Measurements from ENCODE around the gene ZNF609.

The ZNF609 gene, protein sequence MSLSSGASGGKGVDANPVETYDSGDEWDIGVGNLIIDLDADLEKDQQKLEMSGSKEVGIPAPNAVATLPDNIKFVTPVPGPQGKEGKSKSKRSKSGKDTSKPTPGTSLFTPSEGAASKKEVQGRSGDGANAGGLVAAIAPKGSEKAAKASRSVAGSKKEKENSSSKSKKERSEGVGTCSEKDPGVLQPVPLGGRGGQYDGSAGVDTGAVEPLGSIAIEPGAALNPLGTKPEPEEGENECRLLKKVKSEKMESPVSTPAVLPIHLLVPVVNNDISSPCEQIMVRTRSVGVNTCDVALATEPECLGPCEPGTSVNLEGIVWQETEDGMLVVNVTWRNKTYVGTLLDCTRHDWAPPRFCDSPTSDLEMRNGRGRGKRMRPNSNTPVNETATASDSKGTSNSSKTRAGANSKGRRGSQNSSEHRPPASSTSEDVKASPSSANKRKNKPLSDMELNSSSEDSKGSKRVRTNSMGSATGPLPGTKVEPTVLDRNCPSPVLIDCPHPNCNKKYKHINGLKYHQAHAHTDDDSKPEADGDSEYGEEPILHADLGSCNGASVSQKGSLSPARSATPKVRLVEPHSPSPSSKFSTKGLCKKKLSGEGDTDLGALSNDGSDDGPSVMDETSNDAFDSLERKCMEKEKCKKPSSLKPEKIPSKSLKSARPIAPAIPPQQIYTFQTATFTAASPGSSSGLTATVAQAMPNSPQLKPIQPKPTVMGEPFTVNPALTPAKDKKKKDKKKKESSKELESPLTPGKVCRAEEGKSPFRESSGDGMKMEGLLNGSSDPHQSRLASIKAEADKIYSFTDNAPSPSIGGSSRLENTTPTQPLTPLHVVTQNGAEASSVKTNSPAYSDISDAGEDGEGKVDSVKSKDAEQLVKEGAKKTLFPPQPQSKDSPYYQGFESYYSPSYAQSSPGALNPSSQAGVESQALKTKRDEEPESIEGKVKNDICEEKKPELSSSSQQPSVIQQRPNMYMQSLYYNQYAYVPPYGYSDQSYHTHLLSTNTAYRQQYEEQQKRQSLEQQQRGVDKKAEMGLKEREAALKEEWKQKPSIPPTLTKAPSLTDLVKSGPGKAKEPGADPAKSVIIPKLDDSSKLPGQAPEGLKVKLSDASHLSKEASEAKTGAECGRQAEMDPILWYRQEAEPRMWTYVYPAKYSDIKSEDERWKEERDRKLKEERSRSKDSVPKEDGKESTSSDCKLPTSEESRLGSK (N-terminal part only)

DNA sequence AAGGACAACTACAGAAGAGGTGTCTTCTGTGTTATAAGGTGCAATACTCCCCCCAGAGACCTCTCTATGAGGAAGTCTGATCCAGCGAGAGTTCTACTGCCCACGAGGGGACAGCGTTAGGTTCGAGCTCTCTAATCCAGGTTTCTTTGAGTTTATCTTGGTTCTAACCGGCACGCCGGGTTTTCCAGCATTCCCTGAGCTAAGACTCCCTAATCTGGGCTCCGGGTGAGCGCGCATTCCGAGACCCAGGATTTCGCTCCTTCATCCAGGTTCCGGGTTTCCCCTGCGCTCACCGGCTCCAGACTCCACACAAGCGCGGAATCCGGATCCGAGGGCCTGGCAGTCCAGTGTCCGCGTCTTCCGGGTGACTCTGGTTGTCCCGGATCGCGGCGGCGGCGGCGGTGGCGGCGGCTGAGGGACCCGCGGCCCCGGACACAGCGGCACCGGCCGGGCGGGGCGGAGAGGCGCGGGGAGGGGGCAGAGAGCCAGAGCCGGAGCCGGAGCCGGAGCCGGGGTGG is at the start of gene ZNF609:
TSS of gene ZNF609 (plus strand) at position 373 of the 518 bp plus-strand sequence. CDS start 38,842 bp downstream, outside the sequence.
- peak; percentile 92 for DNase-seq (ENCODE audit: low read depth)

DNA sequence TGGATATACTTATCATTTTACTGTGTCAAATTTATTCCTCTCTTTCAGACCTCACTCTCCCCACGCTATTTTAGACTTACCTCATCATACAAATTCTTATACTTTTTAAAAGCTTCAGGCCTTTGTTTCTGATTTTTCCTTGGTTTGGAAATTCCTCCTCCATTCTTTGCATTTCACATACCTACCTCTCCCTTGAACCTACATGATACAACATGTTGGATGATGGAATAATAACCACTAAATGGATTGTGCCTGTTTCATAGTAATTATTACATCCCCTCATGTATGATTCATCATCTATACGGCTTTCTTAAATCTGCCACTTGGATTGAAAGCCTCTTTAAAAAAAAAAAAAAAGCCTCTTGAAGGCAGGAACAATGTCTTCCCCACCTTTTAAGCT is 48.2 kb upstream of the ZNF609 start:
- DNase-seq (ENCODE audit: low read depth), result no peak

DNA sequence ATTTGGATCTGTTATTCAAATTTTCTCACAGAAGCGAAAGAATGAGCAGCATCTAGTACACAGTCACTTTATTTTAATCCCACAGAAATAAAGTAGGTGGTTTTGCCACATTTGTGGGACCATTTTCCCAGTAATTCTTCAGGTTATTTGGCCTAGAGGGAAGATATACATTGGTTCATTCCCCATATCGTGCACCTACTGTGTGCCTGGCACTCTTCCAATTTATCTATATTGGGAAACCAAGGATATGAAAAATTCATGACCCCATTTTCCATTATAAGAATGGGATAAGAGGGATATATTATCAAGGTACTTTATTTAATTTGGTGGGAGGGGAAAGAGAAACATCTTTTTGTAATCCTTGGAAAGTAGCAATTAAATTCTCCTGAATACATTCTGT is 37.7 kb upstream of the ZNF609 start:
- DNase-seq (ENCODE audit: low read depth), result no peak

DNA sequence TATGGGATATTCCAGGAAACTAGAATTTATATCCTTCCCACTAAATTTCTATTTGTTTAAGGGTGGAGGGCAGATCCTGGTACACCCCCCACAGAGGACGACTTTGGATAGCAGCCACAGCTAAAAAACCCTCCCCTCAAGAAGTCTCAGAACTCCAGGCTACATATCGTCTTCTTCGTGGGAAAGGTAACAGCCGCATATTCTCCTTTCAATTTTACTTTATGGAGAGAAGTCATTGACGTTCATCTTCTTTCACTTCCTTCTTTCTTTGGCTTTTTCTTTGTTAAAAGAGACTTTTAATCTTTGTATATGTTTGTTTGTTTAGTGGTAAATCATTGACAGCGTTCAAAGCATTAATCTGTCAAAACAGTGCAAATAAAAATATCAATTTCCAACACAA is 36.4 kb upstream of the ZNF609 start:
- DNase-seq (ENCODE audit: low read depth), result no peak

DNA sequence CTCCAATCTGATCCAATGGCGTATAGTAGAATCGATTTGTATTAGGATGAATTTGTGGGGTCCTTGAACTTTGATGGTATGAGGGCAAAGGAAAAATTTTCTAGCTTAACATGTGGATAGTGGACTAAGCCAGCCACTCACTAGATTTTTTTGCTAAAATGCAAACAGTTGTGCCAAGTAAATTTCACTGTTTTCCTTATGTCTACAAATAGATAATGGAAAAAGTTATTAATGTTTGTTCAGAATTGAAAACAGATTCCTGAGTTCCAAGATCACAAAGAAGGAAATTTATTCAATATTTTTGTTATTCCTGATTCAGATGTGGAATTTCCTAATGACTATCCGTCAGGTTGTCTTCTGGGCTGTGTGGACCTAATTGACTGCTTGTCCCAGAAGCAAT is 35.2 kb upstream of the ZNF609 start:
- DNase-seq (ENCODE audit: low read depth), result no peak

DNA sequence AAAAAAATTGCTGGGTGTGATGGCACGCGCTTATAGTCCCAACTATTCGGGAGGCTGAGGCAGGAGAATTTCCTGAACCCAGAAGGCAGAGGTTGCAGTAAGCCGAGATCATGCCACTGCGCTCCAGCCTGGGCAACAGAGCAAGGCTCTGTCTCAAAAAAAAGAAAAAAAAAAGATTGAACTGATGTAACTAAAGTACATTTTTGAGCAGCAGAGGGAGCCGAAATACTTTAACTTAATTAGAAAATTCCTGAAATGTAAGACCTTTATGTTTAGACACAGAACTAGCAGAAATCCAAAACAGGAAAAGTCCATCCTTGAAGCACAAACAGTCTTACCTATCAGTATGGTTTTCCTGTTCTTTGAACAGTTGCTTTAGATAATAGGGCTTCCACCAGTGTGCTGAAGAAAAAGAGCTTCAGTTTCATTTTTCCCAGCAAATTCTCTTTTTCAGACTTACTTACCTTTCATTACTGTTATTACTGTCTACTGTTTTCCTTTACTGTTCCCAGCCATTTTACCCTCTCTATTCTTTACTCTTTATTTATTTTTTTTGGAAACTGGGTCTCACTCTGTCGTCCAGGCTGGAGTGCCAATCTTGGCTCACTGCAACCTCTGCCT is 33.4 kb upstream of the ZNF609 start:
- DNase-seq (ENCODE audit: low read depth), result no peak

DNA sequence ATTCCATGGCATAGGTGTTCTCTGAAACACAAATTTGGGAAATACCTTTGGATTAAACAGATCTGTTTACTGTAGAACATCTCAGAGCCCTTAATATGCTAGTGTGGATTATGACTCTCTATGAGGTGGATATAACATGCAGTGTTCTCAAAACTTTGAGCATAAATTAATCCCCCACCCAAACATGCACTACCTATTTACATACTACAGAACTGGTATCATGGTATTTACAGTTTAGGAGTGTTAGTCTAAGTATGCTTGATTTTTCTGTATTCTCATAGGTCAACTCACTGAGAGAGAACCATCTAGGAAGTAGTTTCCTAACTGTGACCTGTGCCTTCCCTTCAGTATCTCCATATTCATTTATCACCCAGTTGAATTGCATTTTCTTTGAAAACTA is 30.9 kb upstream of the ZNF609 start:
- no peak for DNase-seq (ENCODE audit: low read depth)

DNA sequence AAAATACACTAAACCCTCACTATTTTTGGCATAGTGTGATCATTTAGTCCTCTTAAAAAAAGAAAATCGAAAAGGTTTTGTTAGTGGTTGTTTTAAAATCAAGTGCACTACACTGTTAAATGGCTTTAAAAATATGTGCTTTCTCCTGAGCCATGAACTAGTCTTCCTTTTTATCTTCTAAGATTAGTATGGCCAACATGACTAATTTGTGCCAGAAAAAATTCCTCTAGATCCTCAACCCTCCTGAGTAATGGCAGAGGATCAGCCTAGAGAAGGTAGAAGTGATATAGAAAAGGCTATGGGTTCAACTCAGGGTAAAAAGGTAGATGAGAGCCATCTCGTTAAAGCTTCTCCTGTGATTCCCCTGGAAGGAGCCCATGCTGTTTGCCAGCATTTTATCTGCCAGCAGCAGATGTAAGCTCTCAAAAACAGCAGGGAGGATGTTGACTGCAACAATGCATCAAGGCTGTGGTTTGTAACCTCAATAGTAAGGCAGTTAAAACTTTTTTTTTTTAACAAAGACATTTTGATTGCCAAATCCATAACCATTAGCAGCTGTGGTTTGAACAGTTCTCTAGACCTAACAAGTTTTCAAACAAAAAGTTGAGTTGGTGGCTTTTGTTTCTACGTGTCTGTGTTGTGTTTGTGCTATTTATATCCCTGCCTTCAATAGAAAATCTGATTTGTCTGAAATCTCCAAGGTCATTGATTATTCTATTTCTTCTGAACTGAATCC is 30.2 kb upstream of the ZNF609 start:
- no peak for DNase-seq (ENCODE audit: low read depth)

DNA sequence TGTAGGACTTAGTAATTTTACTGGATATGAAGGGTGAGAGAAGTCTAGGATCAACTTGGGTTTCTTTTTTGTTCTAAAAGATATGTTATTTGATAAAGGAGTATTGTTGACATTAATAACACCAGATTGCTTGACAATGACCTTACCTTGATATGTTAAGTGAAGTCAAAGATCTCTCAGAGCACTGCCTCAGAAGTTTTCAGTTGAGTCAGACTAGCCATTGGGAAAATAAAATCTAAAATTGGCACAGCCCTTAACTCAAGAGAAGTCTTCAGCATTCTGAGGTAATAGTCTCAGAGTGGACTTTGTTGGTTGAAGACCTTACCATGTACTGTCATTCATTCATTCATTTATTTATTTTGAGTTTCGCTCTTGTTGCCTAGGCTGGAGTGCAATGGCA is 22.4 kb upstream of the ZNF609 start:
- no peak for DNase-seq (ENCODE audit: low read depth)

DNA sequence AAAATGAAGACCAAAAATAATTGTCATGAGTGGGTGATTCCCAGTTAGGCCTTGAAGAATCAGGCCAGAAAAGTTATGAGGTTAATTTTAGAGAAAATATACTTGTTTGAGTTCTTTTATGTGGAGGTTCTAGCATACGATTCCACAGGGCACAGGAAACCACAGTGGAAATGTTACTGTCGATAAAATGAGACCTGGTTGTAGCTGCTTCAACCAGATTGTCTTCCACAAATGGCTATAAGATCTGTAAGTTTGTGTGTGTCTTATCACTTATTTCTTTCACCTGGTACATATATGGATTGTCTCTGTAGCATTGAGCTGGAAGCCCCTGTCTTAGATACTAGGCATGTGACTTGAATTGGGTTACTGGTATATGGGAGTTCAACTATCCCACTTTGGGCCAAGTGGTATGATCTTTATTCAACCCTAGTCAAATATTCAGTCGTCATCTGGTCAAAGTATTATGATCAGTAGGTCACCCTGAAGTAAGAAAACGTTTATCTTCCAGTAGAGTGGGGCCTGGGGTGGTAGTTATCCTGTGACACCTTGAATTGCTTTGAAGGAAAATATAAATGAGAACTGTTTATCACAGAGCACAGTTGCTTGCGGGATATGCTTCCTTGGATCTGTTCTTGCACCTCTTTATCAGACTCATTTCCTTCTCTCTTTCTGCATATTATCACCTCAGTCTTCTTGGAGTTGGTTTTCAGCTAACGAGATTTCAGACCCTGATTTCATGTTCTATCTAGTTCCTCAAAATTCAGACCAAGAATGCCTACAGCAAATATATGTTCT is 21.5 kb upstream of the ZNF609 start:
- DNase-seq (ENCODE audit: low read depth), result no peak

DNA sequence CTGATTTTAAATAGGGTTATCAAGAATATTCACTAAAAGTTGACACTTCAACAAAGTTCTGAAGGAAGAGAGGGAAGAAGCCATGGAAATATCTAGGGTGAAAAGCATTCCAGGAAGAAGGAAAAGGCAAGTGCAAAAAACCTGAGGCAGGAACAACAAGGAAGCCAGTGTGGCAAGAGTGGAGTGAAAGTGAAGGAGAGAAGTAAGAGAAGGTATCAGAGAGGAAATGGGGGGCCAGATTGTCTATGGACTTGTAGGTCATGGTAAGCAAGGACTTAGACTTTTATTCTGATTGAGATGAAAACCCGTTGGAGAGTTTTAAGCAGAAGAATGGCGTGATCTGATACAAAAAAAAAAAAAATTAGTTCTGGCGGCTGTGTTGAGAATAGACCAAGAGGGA is 18.5 kb upstream of the ZNF609 start:
- no peak for DNase-seq (ENCODE audit: low read depth)

DNA sequence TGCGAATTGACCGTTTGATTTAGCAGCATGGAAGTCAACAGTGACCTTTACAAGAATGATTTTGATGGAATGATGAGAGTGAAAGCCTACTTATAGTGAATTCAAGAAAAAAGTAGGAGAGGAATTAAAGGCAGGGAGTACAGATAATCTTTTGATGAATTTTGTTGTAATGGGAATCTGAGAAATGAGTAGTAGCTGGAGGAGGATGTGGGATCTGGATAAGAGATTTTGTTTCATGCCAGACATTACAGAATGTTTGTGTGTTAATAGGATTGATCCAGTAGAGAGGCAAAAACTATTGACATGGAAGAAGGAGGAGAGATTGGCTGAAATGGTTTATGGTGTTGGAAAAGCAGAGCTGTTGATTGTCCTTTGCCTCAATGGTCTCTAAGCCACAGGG is 17.4 kb upstream of the ZNF609 start:
- no peak for DNase-seq (ENCODE audit: low read depth)

DNA sequence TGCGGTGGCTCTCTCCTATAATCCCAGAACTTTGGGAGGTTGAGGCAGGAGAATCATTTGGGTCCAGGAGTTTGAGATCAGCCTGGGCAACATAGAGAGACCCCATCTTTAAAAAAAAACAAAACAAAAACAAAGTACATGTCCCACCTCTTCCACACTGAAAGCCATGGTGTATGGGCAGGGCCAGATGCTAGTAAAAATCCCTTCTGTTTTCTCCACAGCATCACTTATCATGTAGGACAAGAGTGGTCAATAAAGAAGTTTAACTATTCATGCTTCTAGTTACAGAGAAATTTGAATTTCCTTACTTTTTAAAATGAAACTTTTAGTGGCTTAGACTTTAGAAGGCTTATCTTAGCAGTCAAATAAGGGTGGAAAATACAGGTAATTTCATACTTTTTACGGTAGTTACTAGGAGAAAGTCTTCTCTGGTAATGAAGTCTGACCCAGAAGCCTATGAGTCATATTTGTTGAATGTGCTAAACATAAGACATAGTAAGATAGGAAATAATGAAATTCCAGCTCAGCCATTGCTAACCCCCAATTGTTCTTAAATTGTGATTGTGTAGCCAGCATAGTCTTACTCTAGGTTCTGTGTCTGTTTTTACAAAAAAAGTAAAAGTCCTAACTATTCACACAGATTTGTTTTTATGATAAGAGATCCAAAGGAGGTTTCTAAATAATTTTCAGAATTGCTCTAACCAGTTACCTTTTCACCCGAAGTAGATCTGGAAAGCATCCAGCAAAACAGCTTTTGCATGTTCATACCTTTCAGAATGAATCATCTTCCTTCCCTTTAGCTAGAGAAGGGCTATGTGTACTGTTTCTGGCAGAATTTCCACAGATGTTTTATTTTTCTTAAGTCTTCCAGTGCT is 16.4 kb upstream of the ZNF609 start:
- DNase-seq (ENCODE audit: low read depth), result peak; percentile 78

DNA sequence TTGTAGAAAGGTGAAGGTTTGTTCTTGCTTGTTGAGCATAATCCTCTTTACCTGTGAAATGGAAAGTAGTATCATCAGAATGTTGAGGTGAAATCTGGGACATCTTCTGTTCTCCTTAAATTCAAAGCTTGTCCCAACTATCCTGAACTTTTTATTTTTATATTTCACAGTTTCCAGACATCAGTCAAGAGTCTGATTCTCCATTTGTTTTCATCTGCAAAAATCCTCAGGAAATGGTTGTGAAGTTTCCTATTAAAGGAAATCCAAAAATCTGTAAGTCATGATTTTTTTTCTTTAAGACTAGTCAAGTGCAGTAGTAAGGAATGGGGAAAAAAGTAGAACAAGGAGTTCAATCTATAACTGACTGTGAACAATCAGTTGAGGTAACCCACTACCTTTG is 15.5 kb upstream of the ZNF609 start:
- DNase-seq (ENCODE audit: low read depth), result no peak

DNA sequence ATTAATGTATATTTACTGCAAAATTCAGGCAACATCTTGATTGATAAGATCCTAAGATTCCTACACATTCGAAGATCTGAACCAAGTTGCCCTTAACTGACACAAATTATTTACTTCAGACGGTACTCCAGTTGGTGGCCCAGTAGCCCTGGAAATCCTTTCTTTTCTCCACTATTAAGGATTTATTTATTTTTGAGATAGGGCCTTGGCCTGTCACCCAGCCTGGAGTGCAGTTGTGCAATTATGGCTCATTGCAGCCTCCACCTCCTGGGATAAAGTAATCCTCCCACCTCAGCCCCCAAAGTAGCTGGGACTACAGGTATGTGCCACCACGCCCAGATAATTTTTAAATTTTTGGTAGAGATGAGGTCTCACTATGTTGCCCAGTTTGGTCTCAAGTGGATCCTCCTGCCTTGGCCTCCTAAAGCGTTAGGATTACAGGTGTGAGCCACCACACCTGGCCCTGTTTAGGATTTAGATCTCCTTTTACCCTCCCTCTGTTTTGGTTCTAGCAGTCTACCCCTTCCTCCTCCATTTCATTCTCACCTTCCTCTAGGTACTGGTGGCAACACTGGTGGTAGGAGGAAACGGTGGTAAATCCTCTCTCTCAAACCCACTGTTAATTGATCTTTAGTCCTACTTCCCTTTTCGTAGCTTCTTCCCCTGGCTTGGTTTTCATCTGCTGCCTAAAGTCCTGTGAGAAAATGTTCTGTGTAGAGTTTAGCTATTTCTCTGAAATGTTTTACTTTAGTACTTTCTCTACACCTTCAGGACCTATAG is 12.7 kb upstream of the ZNF609 start:
- DNase-seq (ENCODE audit: low read depth), result no peak

DNA sequence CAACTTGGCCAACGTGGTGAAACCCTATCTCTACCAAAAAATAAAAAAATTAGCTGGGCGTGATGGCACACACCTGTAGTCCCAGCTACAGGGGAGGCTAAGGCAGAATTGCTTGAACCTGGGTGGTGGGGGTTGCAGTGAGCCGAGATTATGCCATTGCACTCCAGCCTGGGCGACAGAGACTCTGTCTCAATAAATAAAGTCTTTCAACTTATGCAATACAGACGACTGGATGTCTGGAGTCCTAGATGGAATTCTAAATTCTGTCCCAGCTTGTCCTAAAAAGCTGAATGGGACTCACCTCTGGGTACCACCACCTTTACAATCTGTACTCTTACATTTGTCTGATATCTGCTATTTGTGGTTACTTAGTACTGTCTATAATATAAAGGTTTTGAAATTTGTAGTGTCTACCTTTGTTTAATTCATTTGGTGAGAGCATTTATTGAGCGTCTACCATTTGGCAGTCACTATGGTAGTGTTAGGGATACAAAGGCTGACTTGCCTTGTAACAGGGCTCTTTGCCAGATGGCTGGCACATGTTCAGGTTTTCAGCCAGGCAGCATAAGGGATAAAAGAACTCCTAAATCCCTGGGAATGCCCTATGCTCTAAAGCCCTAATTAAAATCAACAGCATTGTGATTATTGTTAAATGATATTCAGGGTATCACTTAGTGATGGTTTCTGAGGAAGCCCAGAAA is 7.2 kb upstream of the ZNF609 start:
- DNase-seq (ENCODE audit: low read depth), result no peak

DNA sequence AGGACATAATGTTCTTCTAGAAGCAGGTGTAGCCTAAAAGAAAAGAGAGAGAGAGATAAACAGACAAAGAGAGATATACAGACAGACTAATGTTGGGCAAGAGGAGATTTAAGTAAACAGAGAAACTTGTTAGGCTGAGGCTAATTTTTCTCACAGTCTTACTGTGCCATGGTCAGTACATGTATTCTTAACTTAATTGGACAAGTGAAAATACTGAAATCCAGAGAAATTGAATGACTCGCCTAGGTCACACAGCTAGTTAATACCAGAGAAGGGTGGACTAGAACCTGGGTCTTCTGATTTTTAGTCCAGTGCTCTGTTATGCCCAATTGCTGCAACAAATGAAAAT is 6.7 kb upstream of the ZNF609 start:
- no peak for DNase-seq (ENCODE audit: low read depth)

DNA sequence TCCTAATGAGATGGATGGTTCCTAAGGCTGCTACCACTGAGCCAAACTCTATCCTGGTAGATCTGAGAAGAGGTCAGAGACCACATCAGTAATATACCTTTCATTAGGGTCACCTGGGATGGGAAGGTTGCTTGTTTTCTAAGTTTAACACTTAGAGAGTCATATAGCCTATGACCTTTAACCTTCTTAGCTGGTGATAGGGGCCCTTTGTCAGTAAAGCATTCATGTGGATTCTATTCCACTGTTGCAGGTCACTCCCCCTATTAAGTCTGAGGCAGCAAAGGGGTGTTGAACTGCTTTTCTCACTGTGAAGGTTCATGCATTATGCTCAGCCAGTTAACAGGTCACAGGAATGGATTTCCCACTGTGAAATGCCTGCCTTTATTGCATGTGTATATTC is 6.1 kb upstream of the ZNF609 start:
- no peak for DNase-seq (ENCODE audit: low read depth)

Measured in HS-27A (cell line).